DND-41 (cell line): ENCODE results near the gene TRIL.

ENCODE experiments used
- CTCF ChIP-seq: IDR thresholded peaks from 2 replicates; pipeline ENCODE4 v1.5.1; 2012; ENCODE audit warnings: borderline replicate concordance, low read length, moderate library complexity, mild to moderate bottlenecking; ENCODE audit not compliant: poor library complexity, severe bottlenecking; ENCODE audit errors: extremely low read depth
- EZH2 ChIP-seq: IDR thresholded peaks from 3 replicates; pipeline ENCODE4 v1.6.1; 2012; ENCODE audit warnings: borderline replicate concordance, low read depth, mild to moderate bottlenecking, moderate library complexity, low read length, inconsistent platforms; ENCODE audit not compliant: severe bottlenecking

- TF ChIP-seq CTCF (no peak), EZH2 (no peak)
These were observed 16.5 kb downstream of the TRIL start for GRCh38 chr7:28941633-28942032.
